Left lung (tissue), 10 donors: ENCODE measurements around the gene CCDC74B. TPM values are rescaled to one million over a fixed set of nuclear protein-coding genes. Genes with fewer than 3 reads are reported as not detected.
A peak's percentile ranks its signal among the peaks of the same experiment; 100 is the strongest.
"Not testable (repeated sequence)": the region's sequence is repeated elsewhere in the genome, so short reads cannot be mapped to it uniquely, and the experiment has no call there.

Source experiments
- ATAC-seq: fragments of 200-7000 bp; cut with Tn5 transposase; one replicate; pipeline ENCODE4 v1.9.1; 2020; ENCODE audit warnings: moderate library complexity
- DNase-seq, 4 donors: peaks; one replicate each; pipeline ENCODE4 v3.0.0-alpha.2; 2013 to 2020
- H3K27ac ChIP-seq, 2 donors: fragments of 200-600 bp; sonication (generic) in 1 of 2; one replicate each; pipeline versions ENCODE4 v1.5.0 to v1.8.0; 2020 to 2021
- H3K27me3 ChIP-seq, 2 donors: fragments of 200-600 bp; sonication (generic) in 1 of 2; one replicate each; pipeline versions ENCODE4 v1.5.0 to v1.8.0; 2020 to 2021
- H3K36me3 ChIP-seq, 2 donors: fragments of 200-600 bp; sonication (generic) in 1 of 2; one replicate each; pipeline versions ENCODE4 v1.5.0 to v1.8.0; 2020 to 2021
- H3K4me1 ChIP-seq, 2 donors: fragments of 200-600 bp; one replicate each; pipeline ENCODE4 v1.8.0; 2021
- H3K4me3 ChIP-seq, 2 donors: fragments of 200-600 bp; sonication (generic) in 1 of 2; one replicate each; pipeline versions ENCODE4 v1.5.0 to v1.8.0; 2020 to 2021; ENCODE audit warnings: mild to moderate bottlenecking in 1 of 2
- H3K9me3 ChIP-seq, 2 donors: fragments of 200-600 bp; sonication (generic) in 1 of 2; one replicate each; pipeline versions ENCODE4 v1.5.0 to v1.8.0; 2020 to 2021
- CTCF ChIP-seq, 2 donors: fragments of 200-600 bp; sonication (generic) in 1 of 2; IDR thresholded peaks; one replicate each; pipeline versions ENCODE4 v1.5.0 to v1.8.0; 2021; ENCODE audit warnings: antibody characterized with exemption in 2 of 2
- intact Hi-C, 2 donors: fragments of 100-400 bp; cut with DNase I; formaldehyde crosslinking; loops; one replicate each; pipeline versions ENCODE4 v1.11.2 to v1.14.2; 2022
- polyA plus RNA-seq, 6 donors: library from polyadenylated mRNA; unstranded; fragments of 120-200 nt; gene quantifications; one replicate each; pipeline ENCODE4 v1.2.1, GENCODE V29; 2013; ENCODE audit not compliant: insufficient read length in 6 of 6
- total RNA-seq, 2 donors: library from RNA; stranded (reverse); fragmentation: NEBNext Ultra II Directional; extraction: Animal tissue kit (Norgen Biotek cat#: 25700); gene quantifications; one replicate each; pipeline ENCODE4 v1.2.1, GENCODE V29; 2021
- donor health status: DM: no; HTN: yes; CAD: no.
- donor health status: DM: no; HTN: no; CAD: no.

The CCDC74B gene
- total and polyA plus RNA-seq, 8 donors = 1.1 to 5.0 (median 4.2) TPM

GRCh38 chr2:130158631-130159030 is 13.7 kb upstream of the CCDC74B start:
- Histone ChIP-seq H3K27me3 (no peaks in the 10 kb centered on the region), H3K9me3 (no peaks in the 10 kb centered on the region), H3K27ac (no peak overlapping the region), H3K4me3 (no peak overlapping the region), H3K4me1 (no peaks in the 10 kb centered on the region), H3K36me3 (peaks cover 0 to 90% of the 10 kb centered on the region in 2 donors)
- intact Hi-C loops = no loop called here
- TF ChIP-seq CTCF (IDR thresholded peaks at IDR 0.05) = no peak
- no peak for ATAC-seq
- peak in 1 of 4 donors; percentile 54 for DNase-seq

GRCh38 chr2:130157825-130158514 is 13.1 kb upstream of the CCDC74B start:
- H3K27me3 ChIP-seq, H3K4me3 ChIP-seq, H3K9me3 ChIP-seq, intact Hi-C loops, H3K27ac ChIP-seq, ATAC-seq, H3K4me1 ChIP-seq: not testable (repeated sequence)
- peak in 1 of 4 donors; percentile 34 for DNase-seq
- peaks cover 0 to 89% of the 10 kb centered on the region in 2 donors for H3K36me3 ChIP-seq

- peak in 1 of 4 donors; percentile 61 for DNase-seq
- peaks cover 0 to 89% of the 10 kb centered on the region in 2 donors for H3K36me3 ChIP-seq
- H3K4me3 ChIP-seq, H3K4me1 ChIP-seq, H3K27ac ChIP-seq, H3K9me3 ChIP-seq, intact Hi-C loops, ATAC-seq, H3K27me3 ChIP-seq: not testable (repeated sequence)
Measured at GRCh38 chr2:130157354-130157753, 12.4 kb upstream of the CCDC74B start.

- H3K36me3 ChIP-seq = peaks cover 0 to 91% of the 10 kb centered on the region in 2 donors
- no peak overlapping the region for H3K27ac ChIP-seq
- no peak for ATAC-seq
- intact Hi-C loops = no loop called here
- H3K9me3 ChIP-seq = no peaks in the 10 kb centered on the region
- no peak overlapping the region for H3K4me3 ChIP-seq
- H3K4me1 ChIP-seq = no peaks in the 10 kb centered on the region
- no peak for TF ChIP-seq CTCF (IDR thresholded peaks at IDR 0.05)
- H3K27me3 ChIP-seq = no peaks in the 10 kb centered on the region
- peak in 1 of 4 donors; percentile 45 for DNase-seq
Measured at GRCh38 chr2:130156624-130157004, 11.7 kb upstream of the CCDC74B start.

GRCh38 chr2:130155956-130156623 is 11.2 kb upstream of the CCDC74B start:
- H3K27ac ChIP-seq, H3K4me1 ChIP-seq, intact Hi-C loops, H3K9me3 ChIP-seq, H3K4me3 ChIP-seq, H3K27me3 ChIP-seq: not testable (repeated sequence)
- peak; percentile 31 to 32 for TF ChIP-seq CTCF (IDR thresholded peaks at IDR 0.05)
- ATAC-seq (peak; percentile 95), DNase-seq (peak; percentile 20 to 82 (median 72))
- H3K36me3 ChIP-seq = peaks cover 0 to 88% of the 10 kb centered on the region in 2 donors
